Measurements from ENCODE around the gene ABCC4. TPM values are rescaled to one million over a fixed set of nuclear protein-coding genes. Genes with fewer than 3 reads are reported as not detected.

ABCC4 gene
- total and polyA plus RNA-seq, 9 of the 15 experiments (the other 6 are each of a cell fraction or from before 2014, with no cell fraction given), result 9.4 to 46.1 (median 25.4) TPM

DNA sequence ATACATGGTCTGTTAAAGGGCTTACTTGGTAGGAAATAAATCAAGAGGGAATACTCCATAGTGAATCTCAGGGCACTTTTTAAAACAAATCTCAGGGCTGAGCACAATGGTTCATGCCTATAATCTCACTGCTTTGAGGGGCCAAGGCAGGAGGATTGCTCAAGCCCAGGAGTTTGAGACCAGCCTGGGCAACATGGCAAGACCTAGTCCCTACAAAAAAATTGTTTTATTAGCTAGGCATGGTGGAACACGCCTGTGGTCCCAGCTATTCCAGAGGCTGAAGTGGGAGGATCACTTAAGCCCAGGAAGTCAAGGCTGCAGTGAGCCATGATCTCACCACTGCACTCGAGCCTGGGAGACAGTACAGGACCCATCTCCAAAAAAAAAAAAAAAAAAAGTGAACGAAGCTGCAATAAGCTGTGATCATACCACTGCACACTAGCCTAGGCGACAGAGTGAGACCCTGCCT is 25.2 kb downstream of the ABCC4 start (continued):
- TF ChIP-seq, protein P1, sequence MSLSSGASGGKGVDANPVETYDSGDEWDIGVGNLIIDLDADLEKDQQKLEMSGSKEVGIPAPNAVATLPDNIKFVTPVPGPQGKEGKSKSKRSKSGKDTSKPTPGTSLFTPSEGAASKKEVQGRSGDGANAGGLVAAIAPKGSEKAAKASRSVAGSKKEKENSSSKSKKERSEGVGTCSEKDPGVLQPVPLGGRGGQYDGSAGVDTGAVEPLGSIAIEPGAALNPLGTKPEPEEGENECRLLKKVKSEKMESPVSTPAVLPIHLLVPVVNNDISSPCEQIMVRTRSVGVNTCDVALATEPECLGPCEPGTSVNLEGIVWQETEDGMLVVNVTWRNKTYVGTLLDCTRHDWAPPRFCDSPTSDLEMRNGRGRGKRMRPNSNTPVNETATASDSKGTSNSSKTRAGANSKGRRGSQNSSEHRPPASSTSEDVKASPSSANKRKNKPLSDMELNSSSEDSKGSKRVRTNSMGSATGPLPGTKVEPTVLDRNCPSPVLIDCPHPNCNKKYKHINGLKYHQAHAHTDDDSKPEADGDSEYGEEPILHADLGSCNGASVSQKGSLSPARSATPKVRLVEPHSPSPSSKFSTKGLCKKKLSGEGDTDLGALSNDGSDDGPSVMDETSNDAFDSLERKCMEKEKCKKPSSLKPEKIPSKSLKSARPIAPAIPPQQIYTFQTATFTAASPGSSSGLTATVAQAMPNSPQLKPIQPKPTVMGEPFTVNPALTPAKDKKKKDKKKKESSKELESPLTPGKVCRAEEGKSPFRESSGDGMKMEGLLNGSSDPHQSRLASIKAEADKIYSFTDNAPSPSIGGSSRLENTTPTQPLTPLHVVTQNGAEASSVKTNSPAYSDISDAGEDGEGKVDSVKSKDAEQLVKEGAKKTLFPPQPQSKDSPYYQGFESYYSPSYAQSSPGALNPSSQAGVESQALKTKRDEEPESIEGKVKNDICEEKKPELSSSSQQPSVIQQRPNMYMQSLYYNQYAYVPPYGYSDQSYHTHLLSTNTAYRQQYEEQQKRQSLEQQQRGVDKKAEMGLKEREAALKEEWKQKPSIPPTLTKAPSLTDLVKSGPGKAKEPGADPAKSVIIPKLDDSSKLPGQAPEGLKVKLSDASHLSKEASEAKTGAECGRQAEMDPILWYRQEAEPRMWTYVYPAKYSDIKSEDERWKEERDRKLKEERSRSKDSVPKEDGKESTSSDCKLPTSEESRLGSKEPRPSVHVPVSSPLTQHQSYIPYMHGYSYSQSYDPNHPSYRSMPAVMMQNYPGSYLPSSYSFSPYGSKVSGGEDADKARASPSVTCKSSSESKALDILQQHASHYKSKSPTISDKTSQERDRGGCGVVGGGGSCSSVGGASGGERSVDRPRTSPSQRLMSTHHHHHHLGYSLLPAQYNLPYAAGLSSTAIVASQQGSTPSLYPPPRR (CRISPR knock-in tag; IDR thresholded peaks at IDR 0.05; ENCODE audit: borderline replicate concordance), result no peak
- TF ChIP-seq, protein P2, sequence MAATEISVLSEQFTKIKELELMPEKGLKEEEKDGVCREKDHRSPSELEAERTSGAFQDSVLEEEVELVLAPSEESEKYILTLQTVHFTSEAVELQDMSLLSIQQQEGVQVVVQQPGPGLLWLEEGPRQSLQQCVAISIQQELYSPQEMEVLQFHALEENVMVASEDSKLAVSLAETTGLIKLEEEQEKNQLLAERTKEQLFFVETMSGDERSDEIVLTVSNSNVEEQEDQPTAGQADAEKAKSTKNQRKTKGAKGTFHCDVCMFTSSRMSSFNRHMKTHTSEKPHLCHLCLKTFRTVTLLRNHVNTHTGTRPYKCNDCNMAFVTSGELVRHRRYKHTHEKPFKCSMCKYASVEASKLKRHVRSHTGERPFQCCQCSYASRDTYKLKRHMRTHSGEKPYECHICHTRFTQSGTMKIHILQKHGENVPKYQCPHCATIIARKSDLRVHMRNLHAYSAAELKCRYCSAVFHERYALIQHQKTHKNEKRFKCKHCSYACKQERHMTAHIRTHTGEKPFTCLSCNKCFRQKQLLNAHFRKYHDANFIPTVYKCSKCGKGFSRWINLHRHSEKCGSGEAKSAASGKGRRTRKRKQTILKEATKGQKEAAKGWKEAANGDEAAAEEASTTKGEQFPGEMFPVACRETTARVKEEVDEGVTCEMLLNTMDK (IDR thresholded peaks at IDR 0.05; ENCODE audit: borderline replicate concordance, insufficient read depth, low read depth, low read length, poor library complexity, severe bottlenecking), result no peak
- TF ChIP-seq FIP1L1 (IDR thresholded peaks at IDR 0.05; ENCODE audit: low read depth, low read length, poor library complexity, severe bottlenecking) (no peak), PURB (CRISPR knock-in tag; IDR thresholded peaks at IDR 0.05; ENCODE audit: low read depth) (no peak), ZNF146 (CRISPR knock-in tag; IDR thresholded peaks at IDR 0.05; ENCODE audit: unreplicated experiment) (no peak), STAT5B (CRISPR knock-in tag; IDR thresholded peaks at IDR 0.05) (no peak)
- TF ChIP-seq, protein P3, sequence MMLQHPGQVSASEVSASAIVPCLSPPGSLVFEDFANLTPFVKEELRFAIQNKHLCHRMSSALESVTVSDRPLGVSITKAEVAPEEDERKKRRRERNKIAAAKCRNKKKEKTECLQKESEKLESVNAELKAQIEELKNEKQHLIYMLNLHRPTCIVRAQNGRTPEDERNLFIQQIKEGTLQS (IDR thresholded peaks at IDR 0.05), result no peak
- TF ChIP-seq, protein P3 (CRISPR knock-in tag; conservative IDR thresholded peaks at IDR 0.05), result no peak
- TF ChIP-seq, protein P4, sequence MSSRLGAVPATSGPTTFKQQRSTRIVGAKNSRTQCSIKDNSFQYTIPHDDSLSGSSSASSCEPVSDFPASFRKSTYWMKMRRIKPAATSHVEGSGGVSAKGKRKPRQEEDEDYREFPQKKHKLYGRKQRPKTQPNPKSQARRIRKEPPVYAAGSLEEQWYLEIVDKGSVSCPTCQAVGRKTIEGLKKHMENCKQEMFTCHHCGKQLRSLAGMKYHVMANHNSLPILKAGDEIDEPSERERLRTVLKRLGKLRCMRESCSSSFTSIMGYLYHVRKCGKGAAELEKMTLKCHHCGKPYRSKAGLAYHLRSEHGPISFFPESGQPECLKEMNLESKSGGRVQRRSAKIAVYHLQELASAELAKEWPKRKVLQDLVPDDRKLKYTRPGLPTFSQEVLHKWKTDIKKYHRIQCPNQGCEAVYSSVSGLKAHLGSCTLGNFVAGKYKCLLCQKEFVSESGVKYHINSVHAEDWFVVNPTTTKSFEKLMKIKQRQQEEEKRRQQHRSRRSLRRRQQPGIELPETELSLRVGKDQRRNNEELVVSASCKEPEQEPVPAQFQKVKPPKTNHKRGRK (tag; IDR thresholded peaks at IDR 0.05), result no peak

Data from K562 (cell line).